HG02759 (cell line): ENCODE measurements around the gene NIM1K.

Experiments used
- ATAC-seq: cut with Tn5 transposase; IDR thresholded peaks from one replicate; pipeline ENCODE4 v1.9.1; 2021; ENCODE audit warnings: mild to moderate bottlenecking, moderate library complexity; ENCODE audit not compliant: unreplicated experiment

Gene NIM1K

GRCh38 chr5:43190755-43191603 lies 1.0 kb upstream of the NIM1K start:
- no peak for ATAC-seq

- ATAC-seq, result peak; percentile 30
Measured at GRCh38 chr5:43192558-43193180, 644 bp downstream of the NIM1K start.

DNA sequence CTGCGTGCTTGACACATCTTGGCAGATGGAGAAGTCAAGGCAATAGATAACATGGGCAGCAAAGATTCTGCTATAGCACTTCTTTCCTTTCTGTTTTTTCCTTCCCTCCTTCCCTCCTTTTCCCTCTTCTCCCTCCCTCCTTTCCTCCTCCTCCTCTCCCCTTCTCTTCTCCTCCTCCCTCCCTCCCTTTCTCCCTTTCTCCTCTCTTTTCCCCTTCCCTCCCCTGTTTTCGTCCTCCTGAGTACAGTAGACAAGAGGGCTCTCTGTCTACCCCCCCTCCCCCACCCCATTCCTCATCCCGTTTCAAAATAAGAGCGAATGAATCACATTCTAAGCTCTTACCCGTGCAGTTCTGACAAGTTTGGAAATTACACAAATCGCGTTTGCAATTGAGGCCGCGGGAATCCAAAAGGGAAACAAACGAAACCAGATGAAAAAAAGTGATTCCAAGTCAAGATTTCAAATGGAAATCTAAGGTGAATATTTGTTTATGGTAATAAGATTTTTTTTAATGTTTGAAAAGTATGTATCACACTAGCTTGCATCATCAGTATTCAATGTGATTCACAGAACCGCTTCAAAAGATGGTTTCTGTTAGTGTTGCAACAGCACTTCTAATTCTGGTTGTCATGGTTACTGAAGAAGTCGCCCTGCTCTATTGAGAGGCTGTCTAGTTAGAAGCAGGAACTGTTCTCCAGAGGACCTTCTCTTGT lies 1.3 kb downstream of the NIM1K start:
- peak; percentile 26 for ATAC-seq

GRCh38 chr5:43193894-43194265 lies 1.9 kb downstream of the NIM1K start:
- no peak for ATAC-seq

DNA sequence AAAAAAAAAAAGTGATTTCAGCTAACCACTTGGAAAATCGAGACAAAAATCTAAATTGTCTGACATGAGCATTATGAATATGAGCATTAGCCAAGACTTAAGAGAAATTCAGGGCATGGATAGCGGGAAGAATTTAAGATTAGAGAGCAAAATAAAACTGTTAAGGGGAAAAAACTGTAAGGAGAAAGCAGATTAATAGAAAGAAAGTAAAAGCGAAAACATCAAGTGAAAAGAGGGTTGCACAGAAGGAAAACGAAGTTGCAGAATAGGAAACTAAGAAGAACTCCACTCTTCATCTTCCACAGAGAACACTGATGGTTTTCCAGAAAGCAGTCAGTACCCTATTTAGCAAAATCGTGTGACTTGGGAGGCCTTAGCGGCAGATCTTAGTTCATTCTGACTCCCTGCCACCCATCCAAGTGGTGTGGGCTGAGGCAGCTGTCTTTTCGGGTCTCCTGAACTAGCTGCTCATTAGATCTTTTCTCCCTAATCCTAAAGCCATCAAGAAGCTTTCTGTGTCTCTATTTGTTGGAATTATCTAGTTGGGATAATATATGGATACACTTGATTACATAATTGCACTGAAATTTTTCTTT lies 3.7 kb downstream of the NIM1K start:
- no peak for ATAC-seq

- ATAC-seq, result no peak
Measured at GRCh38 chr5:43197535-43197934, 5.5 kb downstream of the NIM1K start.

- peak; percentile 48 for ATAC-seq
Measured at GRCh38 chr5:43201442-43201841, 9.4 kb downstream of the NIM1K start.

GRCh38 chr5:43202380-43202779 lies 10.4 kb downstream of the NIM1K start:
- no peak for ATAC-seq

GRCh38 chr5:43203373-43203772 lies 11.3 kb downstream of the NIM1K start:
- ATAC-seq, result no peak

DNA sequence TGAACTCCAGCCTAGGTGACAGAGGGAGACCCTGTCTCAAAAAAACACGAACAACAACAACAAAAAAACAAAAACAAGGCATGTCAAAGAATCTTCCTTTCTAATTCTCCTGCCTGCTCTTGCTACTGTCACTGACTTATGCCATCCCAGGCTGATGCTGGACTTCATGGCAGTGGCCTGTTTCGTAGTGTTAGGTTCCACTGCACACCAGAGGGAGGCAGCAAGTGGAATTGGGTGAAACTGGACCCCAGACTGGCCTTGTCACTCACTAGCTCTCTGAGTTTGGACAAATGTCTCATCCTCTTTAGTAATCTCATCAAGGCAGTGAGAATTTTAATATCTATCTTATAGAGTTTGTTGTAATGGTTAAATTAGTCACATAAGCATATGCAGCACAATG lies 12.9 kb downstream of the NIM1K start:
- no peak for ATAC-seq

- no peak for ATAC-seq
Measured at GRCh38 chr5:43207601-43208000, 15.6 kb downstream of the NIM1K start.

DNA sequence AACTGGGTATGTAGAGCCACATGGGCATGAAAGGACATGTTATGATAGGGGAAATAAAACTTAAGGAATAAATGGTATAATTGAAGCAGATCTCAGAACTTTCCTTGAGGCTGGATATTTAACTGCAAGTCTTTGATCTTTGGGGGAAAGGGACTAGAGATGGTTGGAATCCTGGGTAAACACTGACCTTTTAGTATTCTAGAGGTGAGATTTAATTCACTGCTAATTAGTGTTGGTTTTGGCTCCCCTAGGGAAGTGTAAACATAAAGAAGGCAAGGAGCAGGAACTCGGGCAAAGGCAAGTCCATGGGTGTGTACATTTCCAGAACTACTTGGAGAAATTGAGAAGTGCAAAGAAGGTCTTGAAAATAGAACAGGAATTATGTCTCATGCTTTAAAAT lies 16.6 kb downstream of the NIM1K start:
- ATAC-seq, result no peak

DNA sequence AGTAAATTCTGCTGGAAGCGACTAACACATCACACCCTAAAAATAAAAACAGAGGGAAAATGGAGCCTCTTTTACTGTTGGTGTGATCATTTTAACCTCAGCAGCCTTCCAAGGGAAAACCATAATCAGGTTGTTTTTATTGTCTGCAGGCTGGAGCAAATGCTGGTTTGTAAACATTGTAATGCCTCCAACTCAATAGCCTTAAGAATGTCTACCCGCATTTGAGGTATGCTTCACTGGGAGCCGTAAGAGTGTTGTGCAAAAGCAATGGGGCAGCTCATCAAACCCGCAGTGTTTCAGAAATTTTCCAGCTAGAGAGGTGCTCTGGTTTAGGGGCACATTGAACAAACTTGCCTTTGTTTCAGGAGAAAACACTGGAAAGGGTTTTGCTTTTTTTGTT lies 17.0 kb downstream of the NIM1K start:
- no peak for ATAC-seq

GRCh38 chr5:43209833-43210232 lies 17.8 kb downstream of the NIM1K start:
- no peak for ATAC-seq

- no peak for ATAC-seq
Measured at GRCh38 chr5:43210570-43210969, 18.5 kb downstream of the NIM1K start.

GRCh38 chr5:43213951-43214350 lies 21.9 kb downstream of the NIM1K start:
- ATAC-seq, result no peak

GRCh38 chr5:43215073-43215631 lies 23.1 kb downstream of the NIM1K start:
- no peak for ATAC-seq

DNA sequence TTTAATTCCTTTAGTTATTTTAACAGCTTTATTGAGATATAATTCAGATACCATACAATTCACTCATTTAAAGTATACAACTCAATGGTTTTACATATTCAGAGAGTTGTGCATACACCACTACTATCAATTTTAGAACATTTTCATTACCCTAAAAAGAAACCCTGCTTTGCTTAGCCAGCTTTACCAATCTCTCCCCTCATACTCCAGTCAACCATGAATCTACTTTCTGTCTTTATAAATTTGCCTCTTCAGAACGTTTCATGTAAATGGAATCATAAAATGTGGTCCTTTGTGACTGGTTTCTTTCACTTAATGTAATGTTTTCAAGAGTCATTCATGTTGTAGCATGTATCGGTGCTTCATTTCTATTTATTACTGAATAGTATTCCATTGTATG lies 24.9 kb downstream of the NIM1K start:
- ATAC-seq, result no peak

DNA sequence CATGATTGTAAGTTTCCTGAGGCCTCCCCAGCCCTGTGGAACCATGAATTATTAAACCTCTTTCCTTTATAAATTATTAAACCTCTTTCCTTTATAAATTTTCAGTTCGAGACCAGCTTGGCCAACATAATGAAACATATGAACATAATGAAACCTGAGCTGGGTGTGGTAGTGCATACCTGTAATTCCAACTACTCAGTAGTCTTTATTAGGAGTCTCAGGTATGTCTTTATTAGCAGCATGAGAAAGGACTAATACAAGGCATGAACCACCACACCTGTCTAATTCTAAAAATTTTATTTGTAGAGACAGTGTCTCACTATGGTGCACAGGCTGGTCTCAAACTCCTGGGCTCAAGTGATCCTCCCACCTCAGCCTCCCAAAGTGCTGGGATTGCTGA lies 27.1 kb downstream of the NIM1K start:
- no peak for ATAC-seq

DNA sequence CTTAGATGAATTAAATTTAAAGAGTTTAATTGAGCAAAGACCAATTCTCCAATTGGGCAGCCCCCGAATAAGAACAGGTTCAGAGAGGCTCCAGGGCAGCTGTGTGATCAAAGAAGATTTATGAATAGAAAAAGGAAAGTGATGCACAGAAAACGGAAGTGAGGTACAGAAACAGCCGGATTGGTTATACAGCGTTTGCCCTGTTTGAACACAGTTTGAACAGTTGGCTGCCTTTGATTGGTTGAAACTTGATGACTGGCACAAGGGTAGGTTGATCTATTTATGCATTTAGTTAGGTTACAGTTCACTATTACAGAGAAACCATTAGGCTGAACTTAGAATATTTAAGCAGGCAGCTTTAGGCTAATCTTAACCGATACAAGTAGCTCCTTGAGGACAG lies 29.5 kb downstream of the NIM1K start:
- no peak for ATAC-seq

DNA sequence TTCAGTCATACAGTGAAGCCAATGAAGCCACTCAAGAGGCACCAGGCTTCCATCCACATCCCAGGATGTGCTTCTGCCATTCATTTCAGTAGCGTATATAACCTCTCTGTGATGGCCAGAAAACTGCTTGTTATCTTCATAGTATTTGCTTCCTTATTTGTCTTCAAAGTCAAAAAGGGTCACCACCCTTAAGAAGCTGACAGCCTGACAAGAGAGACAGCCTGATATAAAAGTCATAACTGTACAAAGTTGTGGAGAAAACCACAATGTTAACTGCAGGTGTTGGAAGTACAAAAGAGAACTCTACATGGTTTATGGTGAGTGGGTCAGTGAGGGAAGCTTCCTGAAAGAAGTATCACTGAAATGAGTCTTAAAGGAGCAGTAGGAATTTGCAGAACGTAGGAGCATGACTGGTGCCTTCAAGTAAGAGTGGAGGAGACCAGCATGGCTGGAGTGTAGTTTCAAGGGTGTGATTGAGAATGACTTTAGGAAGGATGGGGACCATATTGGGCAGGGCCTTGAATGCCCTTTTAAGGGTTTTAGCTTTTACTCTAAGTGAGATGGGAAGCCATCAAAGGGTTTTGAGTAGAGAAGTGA lies 33.7 kb downstream of the NIM1K start:
- peak; percentile 52 for ATAC-seq
